Medulla oblongata (tissue), 1 donor: ENCODE data around the gene FBLN2.
A peak's percentile ranks its signal among the peaks of the same experiment; 100 is the strongest.
"Not testable (repeated sequence)": the region's sequence is repeated elsewhere in the genome, so short reads cannot be mapped to it uniquely, and the experiment has no call there.

Experiments used
- DNase-seq: peaks from one replicate; pipeline ENCODE4 v3.0.0-alpha.2; 2015; ENCODE audit errors: extremely low spot score

Gene FBLN2

DNA sequence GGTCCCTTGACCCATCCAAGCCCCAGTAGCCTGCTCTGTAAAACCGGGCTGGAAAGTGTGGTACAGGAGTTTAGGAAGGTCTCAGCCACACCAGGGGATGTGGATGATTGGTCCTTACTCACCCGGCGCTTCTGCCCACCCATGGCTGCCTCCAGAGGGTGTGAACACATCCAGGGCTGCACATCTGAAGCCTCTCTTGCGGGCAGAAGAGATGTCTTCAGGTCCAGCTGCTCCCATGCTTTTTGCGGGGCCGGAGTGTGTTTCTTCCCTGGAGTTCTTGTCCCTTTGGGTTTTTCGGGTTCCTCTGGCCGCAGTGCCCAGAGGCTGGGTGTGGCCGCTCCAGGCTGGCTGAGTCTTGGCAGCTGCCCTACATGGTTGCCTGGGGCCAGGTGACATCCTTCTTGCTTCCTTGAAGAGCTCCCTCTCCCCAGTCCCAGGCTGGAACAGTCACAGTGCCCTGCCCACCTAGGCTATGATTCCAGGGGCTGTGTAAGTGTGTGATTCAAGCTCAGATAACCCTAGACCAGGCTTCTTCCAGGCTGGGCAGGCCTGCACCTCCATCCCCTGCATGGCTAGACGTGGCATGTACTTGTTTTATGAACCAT lies 34.9 kb upstream of the FBLN2 start:
- no peak for DNase-seq

DNA sequence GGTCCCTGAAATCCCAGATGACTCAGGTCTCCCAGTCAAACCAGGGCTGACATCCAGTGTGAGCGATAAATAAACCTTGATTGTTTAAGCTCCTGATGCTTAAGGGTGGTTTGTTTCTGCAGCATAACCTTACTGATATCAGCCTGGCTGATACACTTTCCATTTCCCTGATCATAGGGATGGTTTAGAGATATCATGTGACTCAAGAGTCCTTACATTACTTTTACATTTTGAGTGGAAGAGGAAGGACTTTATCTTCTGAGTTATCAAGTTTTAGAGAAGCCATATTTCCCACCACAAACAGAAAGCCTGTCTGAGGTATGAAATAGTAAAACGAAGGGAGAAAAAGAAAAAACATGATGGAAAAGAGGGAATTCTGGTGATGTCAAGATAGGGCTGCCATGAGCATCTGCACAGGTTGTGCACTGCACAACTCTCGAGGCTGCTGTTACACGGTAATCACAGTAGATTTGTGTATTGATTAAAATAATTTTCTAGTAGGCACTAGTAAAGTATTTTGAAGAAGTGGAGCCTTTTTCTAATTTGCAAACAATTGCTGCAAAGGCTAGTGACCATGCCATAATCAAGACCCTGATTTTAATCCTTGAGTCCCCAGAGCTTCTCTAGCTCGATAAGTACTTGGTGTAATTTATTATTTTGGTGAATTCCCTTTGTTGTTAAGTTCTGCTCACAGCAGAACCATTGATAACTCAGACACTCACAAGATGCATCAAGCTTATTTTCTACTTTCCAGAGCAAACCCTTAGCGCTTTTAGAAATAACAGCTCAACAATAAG lies 34.1 kb upstream of the FBLN2 start:
- no peak for DNase-seq

DNA sequence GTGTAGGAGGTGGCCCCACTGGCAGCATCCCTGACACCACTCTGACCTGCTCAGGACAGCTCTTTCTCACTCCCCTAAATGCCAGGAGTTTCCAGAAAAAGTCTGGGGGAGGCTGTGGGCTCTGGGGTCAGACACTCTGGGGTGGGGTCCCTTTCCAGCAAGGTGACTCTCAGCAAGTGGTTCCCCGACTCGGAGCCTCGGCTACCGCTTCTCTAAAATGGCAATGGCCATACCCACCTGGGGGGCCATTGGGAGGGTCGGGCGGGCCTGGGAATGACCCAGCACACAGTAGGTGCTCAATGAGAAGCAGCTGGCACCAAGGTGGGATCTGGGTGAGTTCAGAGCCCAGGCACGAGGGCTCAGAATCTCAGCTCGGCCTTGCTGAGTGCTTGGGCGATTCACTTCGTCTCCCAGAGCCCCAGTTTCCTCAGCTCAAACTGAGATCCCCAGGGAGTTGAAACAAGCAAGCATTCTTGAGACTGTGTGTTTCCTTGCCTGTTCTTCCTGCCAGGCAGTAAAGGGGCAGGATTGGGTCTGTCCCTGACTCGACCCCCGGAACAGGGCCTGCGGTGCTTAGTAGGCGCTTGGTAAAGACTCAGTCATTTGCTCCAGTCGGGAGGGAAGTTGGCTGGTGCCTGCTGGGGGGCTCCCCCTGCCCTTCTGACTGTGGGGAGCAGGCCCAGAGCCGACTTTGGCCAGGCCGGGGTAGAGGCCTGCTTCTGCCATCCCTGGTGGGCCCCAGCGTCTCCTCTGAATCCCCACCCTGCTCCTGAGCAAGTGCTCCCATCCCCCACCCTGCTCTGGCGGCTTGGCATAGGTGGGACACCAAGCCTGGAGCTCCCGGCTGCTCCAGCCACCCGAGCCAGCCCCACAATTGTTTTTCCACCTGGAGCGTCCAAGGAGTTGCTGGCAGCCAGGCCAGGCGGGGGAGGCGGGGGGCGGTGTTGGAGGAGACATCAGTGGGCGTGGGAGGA lies 32.9 kb upstream of the FBLN2 start:
- no peak for DNase-seq

DNA sequence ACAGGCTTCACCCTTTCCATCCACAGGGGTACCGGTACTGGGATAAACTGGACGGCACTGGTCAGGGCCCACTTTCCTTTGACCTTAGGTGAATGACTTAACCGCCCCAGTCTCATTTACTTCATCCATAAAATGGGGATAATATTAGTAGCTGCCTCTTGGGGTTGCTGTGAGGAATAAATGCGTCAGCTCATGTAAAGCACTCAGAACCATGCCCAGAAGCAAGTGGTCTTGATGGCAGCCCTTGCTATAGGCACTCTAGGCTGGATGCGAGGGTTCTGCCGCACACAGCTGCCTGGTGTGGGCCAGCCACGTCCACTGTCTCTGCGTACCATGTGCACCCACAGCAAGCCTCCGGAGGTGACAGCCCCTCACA lies 32.2 kb upstream of the FBLN2 start:
- DNase-seq, result no peak

DNA sequence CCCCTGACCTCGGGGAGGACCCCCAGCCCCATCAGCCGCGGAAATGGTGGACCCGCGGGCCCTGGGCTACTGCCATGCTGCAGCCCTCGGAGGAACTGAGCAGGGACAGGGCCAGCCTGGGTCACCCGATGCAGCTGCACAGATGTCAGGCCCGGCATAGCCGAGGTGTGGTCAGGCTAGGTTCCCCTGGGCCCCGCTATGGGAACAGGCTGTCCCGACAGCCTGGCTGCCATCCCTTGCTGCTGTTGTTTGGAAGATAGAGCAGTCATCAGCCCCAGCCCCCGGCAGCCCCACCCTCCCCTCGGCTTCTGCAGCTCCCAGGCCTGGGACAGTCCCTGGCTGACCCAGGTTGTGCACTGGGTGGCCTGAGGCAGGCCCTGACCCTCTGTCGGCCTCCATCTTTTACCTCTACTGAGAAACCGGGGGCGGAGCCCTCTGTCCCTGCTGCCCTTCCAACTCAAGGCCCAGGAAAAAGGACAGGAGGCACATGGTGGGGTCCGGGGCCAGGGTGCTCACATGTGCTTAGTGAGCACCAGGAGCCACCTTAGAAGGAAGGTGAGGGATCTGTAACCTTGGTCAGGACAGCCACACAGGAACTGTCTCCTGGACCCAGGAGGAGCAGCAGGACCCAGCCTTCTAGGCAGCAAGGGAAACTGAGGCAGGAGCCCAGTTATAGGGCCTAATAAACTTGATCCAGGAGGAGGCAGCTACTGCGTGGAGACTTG lies 31.5 kb upstream of the FBLN2 start:
- DNase-seq, result no peak

DNA sequence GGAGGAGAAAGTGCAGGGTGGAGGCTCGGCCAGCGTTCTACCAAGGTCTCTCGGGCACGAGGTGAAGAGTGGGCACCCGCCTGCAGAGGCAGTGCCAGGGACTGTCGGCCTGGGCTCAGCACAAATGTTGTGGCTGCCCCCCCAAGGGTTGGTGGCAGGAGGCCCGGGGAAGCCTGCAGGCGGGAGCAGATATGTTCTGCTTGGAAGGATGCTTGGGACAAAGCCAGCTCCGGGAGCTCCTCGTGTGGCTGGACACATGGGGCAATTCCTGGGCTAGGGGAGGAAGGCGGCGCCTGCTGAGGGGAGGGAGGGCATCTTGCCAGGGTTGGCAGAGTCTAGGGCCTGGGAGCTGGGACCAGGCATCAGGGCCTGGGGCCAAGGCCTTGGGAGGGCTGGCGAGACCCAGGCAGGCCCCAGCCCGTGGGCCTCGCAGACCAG lies 30.4 kb upstream of the FBLN2 start:
- DNase-seq, result peak; percentile 82

DNA sequence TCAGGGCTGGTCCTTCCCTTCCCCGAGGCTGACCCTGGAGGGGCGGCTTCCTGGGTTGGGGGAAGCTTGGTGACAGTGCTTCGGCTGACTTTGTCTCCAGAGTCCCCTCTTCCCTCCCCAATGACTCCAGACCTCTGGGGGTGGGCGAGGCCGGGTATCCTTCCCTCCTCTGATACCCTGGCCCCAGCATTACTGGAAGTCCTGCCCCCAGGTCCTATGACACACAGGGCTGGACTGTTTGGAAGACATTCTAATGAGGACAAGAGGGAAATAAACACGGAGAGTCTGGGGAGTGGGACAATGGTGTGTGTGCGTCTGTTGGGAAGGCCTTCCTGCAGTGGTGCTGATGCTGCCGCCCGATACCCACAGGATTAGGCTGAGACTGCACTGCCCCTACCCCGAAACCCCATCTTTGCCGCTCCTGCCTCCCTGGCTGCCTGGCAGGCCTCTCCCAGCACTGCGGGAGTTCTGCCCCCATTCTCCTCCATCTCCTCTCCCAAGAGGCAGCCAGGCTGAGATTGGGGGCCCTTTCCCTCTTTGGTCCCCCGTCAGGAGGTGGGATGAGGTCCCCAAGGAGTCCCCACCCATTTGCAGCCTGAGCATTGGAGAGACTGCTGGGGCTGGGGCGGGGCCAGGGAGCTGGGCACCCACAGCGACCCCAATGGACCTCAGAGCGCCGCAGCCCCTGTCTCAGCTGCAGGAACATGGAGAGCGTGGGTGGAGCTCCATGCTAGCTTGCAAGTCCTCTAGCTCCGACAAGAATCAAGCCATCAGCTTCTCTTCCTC lies 29.7 kb upstream of the FBLN2 start:
- DNase-seq, result no peak

DNA sequence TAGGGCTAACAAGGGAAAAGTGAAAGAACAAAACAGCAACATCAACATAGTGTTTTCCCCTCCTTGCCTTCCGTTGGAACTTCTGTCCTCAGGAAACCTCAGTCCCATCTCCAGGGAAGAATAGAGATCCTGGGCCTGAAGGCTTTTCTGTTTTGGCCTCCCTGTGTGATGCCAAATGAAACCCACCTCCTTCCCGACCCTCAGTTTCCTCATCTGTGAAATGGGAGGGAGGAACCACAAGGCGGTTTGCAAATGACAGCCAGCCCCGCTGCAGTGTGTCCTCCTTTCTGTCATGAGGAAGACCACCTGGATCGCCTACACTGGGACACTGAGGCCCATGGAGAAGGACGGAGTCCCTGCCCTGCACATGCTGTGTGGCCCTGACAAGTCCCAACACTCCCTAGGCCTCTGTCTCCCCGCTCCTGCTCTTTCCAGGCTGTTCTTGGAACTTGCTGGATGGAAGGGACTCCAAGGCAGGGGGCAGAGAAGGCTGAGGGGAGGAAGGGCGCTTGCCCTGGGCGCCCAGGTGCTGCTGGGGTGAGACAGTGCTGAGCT lies 28.5 kb upstream of the FBLN2 start:
- DNase-seq, result no peak

DNA sequence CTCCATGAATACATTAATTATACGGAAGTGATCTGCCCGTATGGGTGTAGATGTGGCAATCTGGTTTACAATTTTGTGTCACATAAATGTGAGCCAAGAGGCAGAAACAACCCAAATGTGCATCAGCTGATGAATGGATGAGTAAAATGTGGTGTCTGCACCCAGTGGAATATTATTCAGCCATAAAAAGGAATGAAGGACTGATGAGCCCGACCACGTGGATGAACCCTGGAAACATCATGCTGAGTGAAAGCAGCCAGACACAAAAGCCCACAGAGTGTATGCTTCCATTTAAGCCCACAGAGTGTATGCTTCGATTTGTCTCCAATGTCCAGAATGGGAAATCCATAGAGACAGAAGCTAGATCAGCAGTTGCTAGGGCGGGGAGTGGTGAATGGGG lies 27.6 kb upstream of the FBLN2 start:
- DNase-seq, result no peak

DNA sequence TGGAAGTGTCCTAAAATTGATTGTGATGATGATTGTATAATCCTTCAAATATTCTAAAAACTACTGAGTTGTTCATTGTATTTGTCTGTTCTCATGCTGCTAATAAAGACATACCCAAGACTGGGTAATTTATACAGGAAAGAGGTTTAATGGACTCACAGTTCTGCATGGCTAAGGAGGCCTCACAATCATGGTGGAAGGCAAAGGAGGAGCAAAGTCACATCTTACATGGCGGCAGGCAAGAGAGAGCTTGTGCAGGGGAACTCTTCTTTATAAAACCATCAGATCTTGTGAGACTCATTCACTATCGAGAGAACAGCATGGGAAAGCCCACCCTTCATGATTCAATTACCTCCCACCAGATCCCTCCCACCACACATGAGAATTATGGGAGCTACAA lies 27.2 kb upstream of the FBLN2 start:
- DNase-seq, result not testable (repeated sequence)

DNA sequence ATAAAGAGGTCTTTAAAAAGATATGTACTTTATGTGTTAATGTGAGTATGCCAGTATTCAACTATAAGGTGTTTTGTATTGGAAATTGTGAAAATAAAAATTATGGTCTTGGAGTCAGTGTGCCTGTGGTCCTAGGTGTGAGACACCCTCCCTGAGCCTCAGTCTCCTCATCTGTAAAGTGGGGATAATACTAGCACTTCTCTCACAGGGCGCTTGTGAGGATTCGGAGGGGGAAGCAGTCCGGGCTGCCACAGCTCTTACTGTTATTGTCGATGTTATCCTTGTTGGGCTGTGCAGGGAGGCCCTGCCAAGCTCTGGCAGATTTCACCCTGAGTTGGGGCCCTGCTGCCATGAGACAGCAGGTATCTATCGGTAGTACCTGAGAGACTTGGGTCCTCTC lies 26.7 kb upstream of the FBLN2 start:
- no peak for DNase-seq

DNA sequence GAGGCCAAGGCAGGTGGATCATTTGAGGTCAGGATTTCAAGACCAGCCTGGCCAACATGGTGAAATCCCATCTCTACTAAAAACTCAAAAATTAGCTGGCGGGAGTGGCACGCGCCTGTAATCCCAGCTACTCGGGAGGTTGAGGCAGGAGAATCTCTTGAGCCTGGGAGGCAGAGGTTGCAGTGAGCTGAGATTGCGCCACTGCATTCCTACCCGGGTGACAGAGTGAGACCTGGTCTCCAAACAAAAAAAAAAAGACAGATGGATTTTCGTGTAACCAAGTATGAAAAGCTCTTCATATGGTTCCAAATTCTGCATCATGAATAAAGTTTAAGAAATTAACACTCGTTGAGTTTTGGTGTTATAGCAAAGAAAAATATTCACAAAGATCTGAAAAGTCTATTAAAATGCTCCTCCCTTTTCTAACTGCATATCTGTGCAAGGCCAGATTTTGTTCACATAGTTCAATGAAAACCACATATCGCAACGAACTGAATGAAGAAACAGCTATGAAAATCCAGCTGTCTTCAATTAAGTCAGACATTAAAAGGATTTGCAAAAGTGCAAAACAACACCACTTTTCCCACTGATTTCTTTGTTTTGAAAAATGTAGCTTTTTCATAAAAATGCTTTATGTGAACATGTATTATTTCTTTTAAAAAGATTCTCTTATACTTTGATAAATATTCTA lies 23.8 kb upstream of the FBLN2 start:
- no peak for DNase-seq

DNA sequence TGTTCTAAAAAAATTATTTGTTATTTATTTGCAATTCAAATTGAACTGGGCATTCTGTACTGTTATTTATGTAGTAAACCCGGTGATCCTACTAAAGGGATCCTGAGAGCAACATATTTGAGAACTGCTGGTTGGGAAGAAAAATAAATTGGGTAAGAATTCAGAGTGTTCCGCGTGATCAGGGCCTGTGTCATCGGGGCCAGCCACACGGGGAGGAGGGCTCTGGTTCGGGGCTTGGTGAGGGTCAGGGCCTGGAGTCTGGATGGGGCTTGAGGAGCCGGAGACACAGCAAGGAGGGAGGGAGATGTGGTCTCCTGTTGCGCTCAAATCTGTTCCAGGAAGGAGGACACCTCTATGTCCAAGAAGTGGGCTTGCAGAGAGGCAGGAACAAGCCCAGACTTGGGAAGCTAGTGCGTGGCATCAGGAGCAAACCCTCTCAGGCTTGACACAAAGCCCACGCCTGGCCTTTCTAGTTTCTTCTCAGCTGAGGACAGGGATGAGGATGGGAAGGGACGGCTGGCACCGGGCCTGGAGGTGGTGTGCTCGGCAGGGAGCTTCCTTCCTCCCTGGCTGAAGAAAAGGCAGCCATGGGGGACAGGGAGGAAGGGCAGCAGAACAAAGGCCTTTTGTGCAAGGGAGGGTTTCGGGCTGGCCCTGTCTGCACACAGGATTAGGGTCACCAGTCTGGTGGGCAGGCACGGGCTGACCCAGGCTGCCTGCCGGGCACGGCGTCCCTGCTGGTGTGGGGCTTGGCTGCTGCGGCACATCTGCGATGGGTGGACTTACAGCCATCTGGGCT lies 22.9 kb upstream of the FBLN2 start:
- no peak for DNase-seq

DNA sequence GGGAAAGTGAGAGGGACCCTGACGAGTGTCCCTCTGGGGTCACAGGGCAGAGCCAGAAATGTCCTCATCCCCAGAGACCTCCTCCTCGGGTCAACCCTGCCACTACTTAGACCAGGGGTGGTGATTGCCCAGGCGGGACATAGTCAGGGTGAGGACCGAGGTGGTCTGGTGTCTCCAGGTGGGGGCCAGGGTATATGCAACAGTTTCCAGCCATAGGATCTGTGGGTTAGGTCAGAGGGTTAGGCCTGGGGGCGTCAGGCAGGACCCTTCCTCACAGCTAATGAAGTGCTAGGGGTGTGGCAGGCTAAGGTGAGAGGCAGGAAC lies 22.3 kb upstream of the FBLN2 start:
- DNase-seq, result no peak

DNA sequence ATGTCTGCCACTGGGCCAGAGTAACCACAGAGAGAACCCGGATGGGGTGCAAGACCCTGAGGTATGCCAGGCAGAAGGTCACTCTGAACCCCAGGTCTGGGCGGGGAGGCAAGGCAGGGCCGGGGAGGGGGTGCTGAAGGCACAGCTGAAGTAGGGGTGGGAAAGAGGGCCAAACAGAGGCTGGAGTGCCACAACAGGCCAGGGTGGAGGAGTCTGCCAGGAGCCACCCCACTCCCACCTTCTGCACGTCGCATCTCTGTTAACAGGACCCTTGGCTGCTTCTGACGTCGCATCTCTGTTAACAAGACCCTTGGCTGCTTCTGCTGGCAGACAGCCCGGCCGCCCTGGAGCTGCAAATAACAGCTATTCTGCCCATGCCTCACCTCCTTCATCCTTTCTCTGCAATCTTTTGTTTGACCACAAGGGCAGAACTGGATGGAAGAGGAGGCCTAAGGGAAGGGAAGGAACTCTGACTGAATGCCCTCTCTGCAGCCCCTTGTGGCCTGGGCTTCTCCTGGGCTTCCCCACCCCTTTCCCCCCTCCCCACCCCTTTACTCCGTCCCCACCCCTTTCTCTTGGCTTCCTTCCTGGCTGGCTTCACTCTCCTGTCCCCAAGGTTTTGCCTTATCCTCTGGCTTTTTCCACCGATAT lies 20.6 kb upstream of the FBLN2 start:
- DNase-seq, result no peak

DNA sequence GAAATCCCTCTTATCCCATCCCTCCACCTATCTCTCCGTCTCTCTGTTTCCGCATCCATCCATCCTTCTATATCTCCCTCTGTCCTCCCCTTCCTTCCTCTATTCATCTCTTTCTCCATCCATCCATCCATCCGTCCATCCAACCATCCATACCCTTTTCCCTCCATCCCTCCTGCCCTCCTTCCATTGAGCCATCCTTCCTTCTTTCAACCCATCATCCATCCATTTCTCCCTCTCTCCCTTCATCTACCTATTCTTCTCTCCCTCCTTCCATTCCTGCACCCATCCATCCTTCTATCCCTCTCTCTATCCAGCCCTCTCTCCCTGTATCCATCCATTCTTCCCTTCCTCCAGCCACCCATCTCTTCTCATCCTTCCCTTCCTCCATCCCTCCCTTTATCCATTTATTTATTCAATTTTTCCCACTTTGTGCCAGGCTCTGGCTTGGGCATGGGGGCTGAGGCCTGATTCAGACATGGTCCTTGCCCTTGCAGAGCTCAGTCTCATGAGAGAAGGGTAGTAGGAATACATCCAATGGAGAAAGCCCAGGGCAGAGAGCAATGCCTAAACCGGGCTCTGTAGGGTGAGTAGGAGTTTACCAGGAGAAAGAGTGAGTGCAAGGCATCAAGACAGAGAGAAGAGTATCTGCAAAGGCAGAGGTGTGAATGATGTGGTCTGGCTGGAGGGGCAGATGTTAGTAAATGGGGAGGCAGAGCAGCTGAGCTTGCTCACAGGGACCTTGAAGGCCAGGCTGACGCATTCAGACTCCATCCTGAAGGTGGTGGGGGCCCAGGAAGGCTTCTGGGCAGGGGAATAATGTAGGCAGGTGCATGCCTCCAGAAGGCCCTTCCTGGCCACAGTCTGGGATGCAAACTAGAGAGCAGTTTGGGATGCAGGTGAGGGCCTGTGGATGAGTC lies 19.5 kb upstream of the FBLN2 start:
- DNase-seq, result no peak

DNA sequence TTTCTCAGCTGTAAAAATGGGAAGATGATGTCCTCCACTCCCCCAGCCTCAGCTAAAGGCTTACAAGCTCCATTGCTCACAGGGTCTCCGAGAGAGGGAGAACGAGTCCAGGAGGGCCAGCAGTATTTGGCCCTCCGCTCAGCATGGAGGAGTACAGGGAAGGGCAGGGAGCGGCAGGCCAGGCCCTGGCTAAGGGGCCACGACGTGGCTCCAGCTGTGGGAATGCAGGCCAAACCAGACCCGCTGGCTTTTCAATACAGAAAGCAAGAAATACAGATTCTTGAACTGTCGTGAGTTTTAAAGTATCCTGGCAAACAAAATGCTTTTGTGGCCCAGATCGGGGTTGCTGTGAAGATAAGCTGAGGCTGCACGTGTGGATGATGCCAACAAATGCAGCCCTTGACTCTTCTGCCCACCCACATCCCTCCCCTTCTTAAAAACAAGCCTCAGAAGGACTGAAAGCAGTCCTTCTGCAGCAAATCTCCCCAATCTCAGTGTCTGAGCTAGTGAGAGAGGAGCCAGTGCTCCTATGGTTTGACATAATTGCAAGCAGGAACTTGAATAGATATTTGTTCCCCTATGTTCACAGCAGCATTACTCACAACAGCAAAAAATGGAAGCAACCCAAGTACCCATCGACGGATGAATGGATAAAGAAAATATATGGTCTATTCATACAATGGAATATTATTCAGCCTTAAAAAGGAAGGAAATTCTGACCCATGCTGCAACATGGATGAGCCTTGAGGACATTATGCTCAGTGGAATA lies 18.5 kb upstream of the FBLN2 start:
- no peak for DNase-seq
